ENCODE measurements around the gene PAGE3. TPM values are rescaled to one million over a fixed set of nuclear protein-coding genes. Genes with fewer than 3 reads are reported as not detected.

PAGE3 gene
- total RNA-seq, 1 donor from 2014 or later = not detected

- Mint-ChIP-seq H3K27ac (no peak overlapping the region), H3K9me3 (ENCODE audit: low read depth) (peaks cover 32% of the 10 kb centered on the region)
- no peak for TF ChIP-seq CTCF (IDR thresholded peaks at IDR 0.05; ENCODE audit: unreplicated experiment)
Observed at GRCh38 chrX:55253528-55253927, 11.2 kb downstream of the PAGE3 start.

GRCh38 chrX:55240788-55241340 lies 23.9 kb downstream of the PAGE3 start:
- Mint-ChIP-seq H3K36me3 (ENCODE audit: insufficient read depth) (peaks cover 1% of the 10 kb centered on the region), H3K4me1 (ENCODE audit: low read depth) (no peaks in the 10 kb centered on the region), H3K9me3 (ENCODE audit: low read depth) (peaks cover 54% of the 10 kb centered on the region), H3K4me3 (ENCODE audit: low read depth) (no peak overlapping the region), H3K27me3 (no peaks in the 10 kb centered on the region), H3K27ac (no peak overlapping the region)
- no peak for DNase-seq (ENCODE audit: low spot score, unreplicated experiment)
- TF ChIP-seq CTCF (IDR thresholded peaks at IDR 0.05; ENCODE audit: unreplicated experiment) = no peak

More at GRCh38 chrX:55253528-55253927, 11.2 kb downstream of the PAGE3 start:
- no peaks in the 10 kb centered on the region for H3K36me3 Mint-ChIP-seq (ENCODE audit: insufficient read depth)
- no peaks in the 10 kb centered on the region for H3K27me3 Mint-ChIP-seq
- no peak for DNase-seq (ENCODE audit: low spot score, unreplicated experiment)
- no peak overlapping the region for H3K4me3 Mint-ChIP-seq (ENCODE audit: low read depth)
- no peaks in the 10 kb centered on the region for H3K4me1 Mint-ChIP-seq (ENCODE audit: low read depth)

- no peaks in the 10 kb centered on the region for H3K36me3 Mint-ChIP-seq (ENCODE audit: insufficient read depth)
- H3K27ac Mint-ChIP-seq = no peak within 1 kb of the TSS
- no peaks in the 10 kb centered on the region for H3K27me3 Mint-ChIP-seq
- DNase-seq (ENCODE audit: low spot score, unreplicated experiment) = no peak
- peaks cover 31% of the 10 kb centered on the region for H3K9me3 Mint-ChIP-seq (ENCODE audit: low read depth)
- H3K4me3 Mint-ChIP-seq (ENCODE audit: low read depth) = no peak within 1 kb of the TSS
- TF ChIP-seq CTCF (IDR thresholded peaks at IDR 0.05; ENCODE audit: unreplicated experiment) = no peak
- H3K4me1 Mint-ChIP-seq (ENCODE audit: low read depth) = no peaks in the 10 kb centered on the region
Observed at GRCh38 chrX:55220119-55220794, 44.5 kb downstream of the PAGE3 start, which contains the start of gene PAGE5. Gene PAGE5, plus strand, starts transcription at chrX:55220346. Its CDS starts 1,037 bp downstream, at chrX:55221383.

- Mint-ChIP-seq H3K4me1 (ENCODE audit: low read depth) (no peaks in the 10 kb centered on the region), H3K4me3 (ENCODE audit: low read depth) (no peak overlapping the region), H3K36me3 (ENCODE audit: insufficient read depth) (no peaks in the 10 kb centered on the region), H3K9me3 (ENCODE audit: low read depth) (peaks cover 36% of the 10 kb centered on the region), H3K27me3 (no peaks in the 10 kb centered on the region), H3K27ac (no peak overlapping the region)
- no peak for TF ChIP-seq CTCF (IDR thresholded peaks at IDR 0.05; ENCODE audit: unreplicated experiment)
- no peak for DNase-seq (ENCODE audit: low spot score, unreplicated experiment)
Observed at GRCh38 chrX:55213381-55213780, 51.3 kb downstream of the PAGE3 start.

GRCh38 chrX:55210931-55211677 lies 53.6 kb downstream of the PAGE3 start:
- H3K27ac Mint-ChIP-seq = no peak overlapping the region
- H3K9me3 Mint-ChIP-seq (ENCODE audit: low read depth) = peaks cover 31% of the 10 kb centered on the region
- H3K27me3 Mint-ChIP-seq = no peaks in the 10 kb centered on the region
- H3K4me3 Mint-ChIP-seq (ENCODE audit: low read depth) = no peak overlapping the region
- no peaks in the 10 kb centered on the region for H3K36me3 Mint-ChIP-seq (ENCODE audit: insufficient read depth)
- TF ChIP-seq CTCF (IDR thresholded peaks at IDR 0.05; ENCODE audit: unreplicated experiment) = no peak
- no peak for DNase-seq (ENCODE audit: low spot score, unreplicated experiment)
- H3K4me1 Mint-ChIP-seq (ENCODE audit: low read depth) = no peaks in the 10 kb centered on the region
